ENCODE results near the gene PARP9.

Gene PARP9

DNA sequence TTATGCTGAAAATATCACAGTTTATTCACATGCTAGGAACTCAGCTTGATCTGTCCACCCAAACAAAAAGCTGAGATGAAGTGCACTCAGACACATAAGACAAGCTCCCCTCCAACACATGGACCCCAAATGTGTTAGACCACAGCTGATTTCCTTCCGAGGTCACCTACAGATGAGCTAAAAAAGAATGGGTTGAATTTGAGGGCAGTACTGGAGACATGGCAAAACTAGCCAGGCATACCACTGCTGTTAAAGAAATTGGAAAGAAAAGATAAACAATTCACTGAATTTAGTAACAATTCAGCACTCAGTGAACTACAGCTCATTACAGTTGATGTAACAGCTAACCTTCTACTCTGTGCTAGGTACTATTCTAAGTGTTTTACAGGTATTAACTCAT, 15.5 kb downstream of the PARP9 start:
- no peak for TF ChIP-seq POLR2AphosphoS5 (IDR thresholded peaks at IDR 0.05; ENCODE audit: low read depth)
- TF ChIP-seq, protein P1, sequence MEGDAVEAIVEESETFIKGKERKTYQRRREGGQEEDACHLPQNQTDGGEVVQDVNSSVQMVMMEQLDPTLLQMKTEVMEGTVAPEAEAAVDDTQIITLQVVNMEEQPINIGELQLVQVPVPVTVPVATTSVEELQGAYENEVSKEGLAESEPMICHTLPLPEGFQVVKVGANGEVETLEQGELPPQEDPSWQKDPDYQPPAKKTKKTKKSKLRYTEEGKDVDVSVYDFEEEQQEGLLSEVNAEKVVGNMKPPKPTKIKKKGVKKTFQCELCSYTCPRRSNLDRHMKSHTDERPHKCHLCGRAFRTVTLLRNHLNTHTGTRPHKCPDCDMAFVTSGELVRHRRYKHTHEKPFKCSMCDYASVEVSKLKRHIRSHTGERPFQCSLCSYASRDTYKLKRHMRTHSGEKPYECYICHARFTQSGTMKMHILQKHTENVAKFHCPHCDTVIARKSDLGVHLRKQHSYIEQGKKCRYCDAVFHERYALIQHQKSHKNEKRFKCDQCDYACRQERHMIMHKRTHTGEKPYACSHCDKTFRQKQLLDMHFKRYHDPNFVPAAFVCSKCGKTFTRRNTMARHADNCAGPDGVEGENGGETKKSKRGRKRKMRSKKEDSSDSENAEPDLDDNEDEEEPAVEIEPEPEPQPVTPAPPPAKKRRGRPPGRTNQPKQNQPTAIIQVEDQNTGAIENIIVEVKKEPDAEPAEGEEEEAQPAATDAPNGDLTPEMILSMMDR (IDR thresholded peaks at IDR 0.05; ENCODE audit: insufficient read depth, low read length): no peak
- TF ChIP-seq, protein P2, sequence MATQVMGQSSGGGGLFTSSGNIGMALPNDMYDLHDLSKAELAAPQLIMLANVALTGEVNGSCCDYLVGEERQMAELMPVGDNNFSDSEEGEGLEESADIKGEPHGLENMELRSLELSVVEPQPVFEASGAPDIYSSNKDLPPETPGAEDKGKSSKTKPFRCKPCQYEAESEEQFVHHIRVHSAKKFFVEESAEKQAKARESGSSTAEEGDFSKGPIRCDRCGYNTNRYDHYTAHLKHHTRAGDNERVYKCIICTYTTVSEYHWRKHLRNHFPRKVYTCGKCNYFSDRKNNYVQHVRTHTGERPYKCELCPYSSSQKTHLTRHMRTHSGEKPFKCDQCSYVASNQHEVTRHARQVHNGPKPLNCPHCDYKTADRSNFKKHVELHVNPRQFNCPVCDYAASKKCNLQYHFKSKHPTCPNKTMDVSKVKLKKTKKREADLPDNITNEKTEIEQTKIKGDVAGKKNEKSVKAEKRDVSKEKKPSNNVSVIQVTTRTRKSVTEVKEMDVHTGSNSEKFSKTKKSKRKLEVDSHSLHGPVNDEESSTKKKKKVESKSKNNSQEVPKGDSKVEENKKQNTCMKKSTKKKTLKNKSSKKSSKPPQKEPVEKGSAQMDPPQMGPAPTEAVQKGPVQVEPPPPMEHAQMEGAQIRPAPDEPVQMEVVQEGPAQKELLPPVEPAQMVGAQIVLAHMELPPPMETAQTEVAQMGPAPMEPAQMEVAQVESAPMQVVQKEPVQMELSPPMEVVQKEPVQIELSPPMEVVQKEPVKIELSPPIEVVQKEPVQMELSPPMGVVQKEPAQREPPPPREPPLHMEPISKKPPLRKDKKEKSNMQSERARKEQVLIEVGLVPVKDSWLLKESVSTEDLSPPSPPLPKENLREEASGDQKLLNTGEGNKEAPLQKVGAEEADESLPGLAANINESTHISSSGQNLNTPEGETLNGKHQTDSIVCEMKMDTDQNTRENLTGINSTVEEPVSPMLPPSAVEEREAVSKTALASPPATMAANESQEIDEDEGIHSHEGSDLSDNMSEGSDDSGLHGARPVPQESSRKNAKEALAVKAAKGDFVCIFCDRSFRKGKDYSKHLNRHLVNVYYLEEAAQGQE (IDR thresholded peaks at IDR 0.05; ENCODE audit: insufficient replicate concordance, low read depth): no peak
- TF ChIP-seq SPI1 (IDR thresholded peaks at IDR 0.05; ENCODE audit: borderline replicate concordance, low read depth): no peak
- no peak for TF ChIP-seq GABPA (IDR thresholded peaks at IDR 0.05; ENCODE audit: low read depth)
- no peaks in the 10 kb centered on the region for H3K27me3 ChIP-seq (ENCODE audit: insufficient read depth, poor library complexity, severe bottlenecking)
- no peak for DNase-seq (ENCODE audit: low read depth in 1 of 2, low spot score in 1 of 2)
- no peak overlapping the region for H3K27ac ChIP-seq (replicated peaks)
- H3K4me3 ChIP-seq (replicated peaks; ENCODE audit: insufficient read depth, low read length): no peak overlapping the region

DNA sequence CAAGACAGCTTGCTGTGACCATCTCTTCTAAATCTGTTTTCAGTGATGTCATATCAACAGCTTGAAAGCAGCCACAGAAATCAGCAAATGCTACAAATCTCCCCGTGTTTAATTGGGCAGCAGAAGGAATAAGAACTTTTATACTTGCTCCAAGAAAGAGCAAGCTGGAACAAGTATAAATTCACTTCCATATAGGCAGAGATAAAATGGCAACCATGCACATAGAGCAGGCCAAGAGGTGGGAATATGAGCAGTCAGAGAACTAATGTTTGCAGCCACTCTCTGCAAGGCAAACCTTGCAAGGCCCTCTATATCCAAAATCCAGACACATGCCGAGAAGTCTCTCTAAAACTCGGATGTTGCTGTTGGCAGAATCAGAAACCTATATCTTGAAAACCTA, 16.0 kb downstream of the PARP9 start:
- no peak for DNase-seq (ENCODE audit: low read depth in 1 of 2, low spot score in 1 of 2)
- no peak overlapping the region for H3K4me3 ChIP-seq (replicated peaks; ENCODE audit: insufficient read depth, low read length)
- TF ChIP-seq, protein P2 (IDR thresholded peaks at IDR 0.05; ENCODE audit: insufficient replicate concordance, low read depth): no peak
- TF ChIP-seq POLR2AphosphoS5 (IDR thresholded peaks at IDR 0.05; ENCODE audit: low read depth) (no peak), GABPA (IDR thresholded peaks at IDR 0.05; ENCODE audit: low read depth) (no peak), SPI1 (IDR thresholded peaks at IDR 0.05; ENCODE audit: borderline replicate concordance, low read depth) (no peak)
- TF ChIP-seq, protein P1 (IDR thresholded peaks at IDR 0.05; ENCODE audit: insufficient read depth, low read length): no peak
- H3K27me3 ChIP-seq (ENCODE audit: insufficient read depth, poor library complexity, severe bottlenecking): no peaks in the 10 kb centered on the region
- no peak overlapping the region for H3K27ac ChIP-seq (replicated peaks)

DNA sequence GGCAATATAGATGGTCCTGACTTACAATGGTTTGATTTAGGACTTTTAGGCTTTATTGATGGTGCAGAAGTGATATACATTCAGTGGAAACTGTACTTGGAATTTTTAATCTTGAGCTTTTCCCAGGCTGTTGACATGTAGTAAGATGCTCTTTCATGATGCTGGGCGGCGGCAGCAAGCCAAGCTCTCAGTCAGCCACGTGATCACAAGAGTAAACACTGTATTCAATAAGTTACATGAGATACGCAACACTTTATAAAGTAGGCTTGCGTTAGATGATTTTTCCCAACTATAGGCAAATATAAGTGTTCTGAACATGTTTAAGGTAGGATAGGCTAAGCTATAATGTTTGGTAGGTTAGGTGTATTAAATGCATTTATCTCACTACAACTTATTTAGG, 17.9 kb downstream of the PARP9 start:
- no peaks in the 10 kb centered on the region for H3K27me3 ChIP-seq (ENCODE audit: insufficient read depth, poor library complexity, severe bottlenecking)
- no peak overlapping the region for H3K4me3 ChIP-seq (replicated peaks; ENCODE audit: insufficient read depth, low read length)
- H3K27ac ChIP-seq (replicated peaks): no peak overlapping the region
- DNase-seq (ENCODE audit: low read depth in 1 of 2, low spot score in 1 of 2): no peak
- TF ChIP-seq SPI1 (IDR thresholded peaks at IDR 0.05; ENCODE audit: borderline replicate concordance, low read depth) (no peak), GABPA (IDR thresholded peaks at IDR 0.05; ENCODE audit: low read depth) (no peak), POLR2AphosphoS5 (IDR thresholded peaks at IDR 0.05; ENCODE audit: low read depth) (no peak)
- TF ChIP-seq, protein P2 (IDR thresholded peaks at IDR 0.05; ENCODE audit: insufficient replicate concordance, low read depth): no peak
- TF ChIP-seq, protein P1 (IDR thresholded peaks at IDR 0.05; ENCODE audit: insufficient read depth, low read length): no peak
